ENCODE measurements around the gene CD300A. TPM values are rescaled to one million over a fixed set of nuclear protein-coding genes. Genes with fewer than 3 reads are reported as not detected.

CD300A gene
- 3.9 and 4.5 TPM in 2 replicates for total RNA-seq
- long read RNA-seq, partial matches to known transcripts: 0 of 9 reads
- long read RNA-seq, other reads (novel, unspliced or antisense): 4 of 9 reads

GRCh38 chr17:74466111-74466827 lies at the start of gene CD300A:
Gene CD300A (plus strand): TSS chr17:74466634. CDS start chr17:74466704, 70 bp downstream.
- H3K9me3 Mint-ChIP-seq (ENCODE audit: low read depth): no peaks in the 10 kb centered on the region
- TF ChIP-seq CTCF (IDR thresholded peaks at IDR 0.05; ENCODE audit: unreplicated experiment): no peak
- no peaks in the 10 kb centered on the region for H3K36me3 Mint-ChIP-seq (ENCODE audit: insufficient read depth)
- no peak for DNase-seq (ENCODE audit: low spot score, unreplicated experiment)
- H3K4me3 Mint-ChIP-seq (ENCODE audit: low read depth): peak within 1 kb of the TSS; percentile 37
- H3K27me3 Mint-ChIP-seq: no peaks in the 10 kb centered on the region
- peak within 1 kb of the TSS; percentile 94 for H3K27ac Mint-ChIP-seq
- H3K4me1 Mint-ChIP-seq (ENCODE audit: low read depth): peaks cover 33% of the 10 kb centered on the region

DNA sequence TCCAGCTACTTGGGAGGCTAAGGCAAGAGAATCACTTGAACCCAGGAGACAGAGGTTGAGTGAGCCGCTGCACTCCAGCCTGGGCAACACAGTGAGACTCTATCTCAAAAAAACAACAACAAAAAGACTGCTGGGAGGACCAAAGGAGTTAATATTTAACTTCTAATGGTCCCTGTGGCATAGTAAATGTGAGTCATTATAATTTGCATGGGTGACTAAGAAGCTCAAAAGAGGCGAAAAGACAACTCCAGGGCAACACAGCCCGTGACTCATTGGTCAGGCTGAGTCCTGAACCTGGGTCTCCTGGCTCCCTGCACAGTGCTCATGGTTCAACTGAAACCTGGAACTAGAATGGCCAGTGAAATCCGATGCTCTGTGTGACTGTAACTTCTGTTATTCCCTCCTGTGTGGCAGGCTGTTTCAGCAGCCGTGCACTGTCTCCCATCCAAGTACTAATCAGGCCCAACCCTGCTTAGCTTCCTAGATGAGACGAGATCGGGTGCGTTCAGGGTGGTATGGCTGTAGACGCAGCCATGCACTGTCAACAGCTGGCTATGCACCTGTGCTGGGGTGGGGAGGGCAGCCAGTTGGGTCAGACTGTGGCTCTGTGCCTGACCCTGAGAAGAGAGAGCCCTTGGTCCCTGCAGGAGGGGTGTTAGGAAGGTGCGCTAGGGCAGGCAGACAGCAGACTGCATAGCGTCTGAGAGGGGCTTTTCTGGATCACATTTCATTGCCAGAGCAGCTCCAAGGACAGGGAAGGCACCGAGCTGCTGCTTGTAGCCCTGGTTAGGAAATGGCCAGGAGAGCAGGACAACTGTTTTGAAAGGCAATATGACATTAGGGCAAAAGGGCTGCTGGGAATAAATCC lies 49.0 kb upstream of the CD300A start:
- Mint-ChIP-seq H3K36me3 (ENCODE audit: insufficient read depth) (no peaks in the 10 kb centered on the region), H3K27me3 (no peaks in the 10 kb centered on the region), H3K4me3 (ENCODE audit: low read depth) (no peak overlapping the region), H3K27ac (peak overlapping the region; percentile 54), H3K4me1 (ENCODE audit: low read depth) (peaks cover 21% of the 10 kb centered on the region), H3K9me3 (ENCODE audit: low read depth) (no peaks in the 10 kb centered on the region)
- no peak for TF ChIP-seq CTCF (IDR thresholded peaks at IDR 0.05; ENCODE audit: unreplicated experiment)
- no peak for DNase-seq (ENCODE audit: low spot score, unreplicated experiment)

DNA sequence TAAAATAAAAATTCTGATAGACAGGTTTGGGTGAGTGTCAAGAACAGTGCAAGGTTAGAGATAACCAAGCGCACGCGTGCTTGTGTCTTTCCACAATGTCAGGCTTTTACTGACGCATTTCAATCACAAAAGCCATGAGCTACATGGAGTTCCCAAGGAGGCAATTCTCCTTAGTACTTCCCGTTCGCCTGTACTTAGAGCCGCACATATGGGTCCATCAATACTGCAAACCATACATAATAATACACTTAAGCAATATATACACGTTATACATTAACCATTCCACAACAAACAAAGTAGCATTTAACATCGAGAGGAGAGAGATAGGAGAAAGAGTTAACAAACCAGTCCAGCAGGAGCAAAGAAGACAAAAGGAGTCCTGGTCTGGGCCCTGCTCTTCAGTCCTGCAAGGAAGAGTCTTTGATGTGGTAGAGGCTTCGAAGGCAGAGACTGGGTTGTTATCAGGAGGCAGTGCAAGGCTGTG lies 46.5 kb upstream of the CD300A start:
- Mint-ChIP-seq H3K27ac (peak overlapping the region; percentile 32), H3K27me3 (no peaks in the 10 kb centered on the region), H3K4me1 (ENCODE audit: low read depth) (peaks cover 20% of the 10 kb centered on the region), H3K36me3 (ENCODE audit: insufficient read depth) (no peaks in the 10 kb centered on the region), H3K9me3 (ENCODE audit: low read depth) (no peaks in the 10 kb centered on the region), H3K4me3 (ENCODE audit: low read depth) (no peak overlapping the region)
- no peak for DNase-seq (ENCODE audit: low spot score, unreplicated experiment)
- no peak for TF ChIP-seq CTCF (IDR thresholded peaks at IDR 0.05; ENCODE audit: unreplicated experiment)

GRCh38 chr17:74424117-74424516 lies 42.3 kb upstream of the CD300A start:
- no peak for TF ChIP-seq CTCF (IDR thresholded peaks at IDR 0.05; ENCODE audit: unreplicated experiment)
- Mint-ChIP-seq H3K4me1 (ENCODE audit: low read depth) (peaks cover 33% of the 10 kb centered on the region), H3K4me3 (ENCODE audit: low read depth) (no peak overlapping the region), H3K27ac (no peak overlapping the region), H3K9me3 (ENCODE audit: low read depth) (no peaks in the 10 kb centered on the region), H3K27me3 (no peaks in the 10 kb centered on the region), H3K36me3 (ENCODE audit: insufficient read depth) (no peaks in the 10 kb centered on the region)
- no peak for DNase-seq (ENCODE audit: low spot score, unreplicated experiment)

DNA sequence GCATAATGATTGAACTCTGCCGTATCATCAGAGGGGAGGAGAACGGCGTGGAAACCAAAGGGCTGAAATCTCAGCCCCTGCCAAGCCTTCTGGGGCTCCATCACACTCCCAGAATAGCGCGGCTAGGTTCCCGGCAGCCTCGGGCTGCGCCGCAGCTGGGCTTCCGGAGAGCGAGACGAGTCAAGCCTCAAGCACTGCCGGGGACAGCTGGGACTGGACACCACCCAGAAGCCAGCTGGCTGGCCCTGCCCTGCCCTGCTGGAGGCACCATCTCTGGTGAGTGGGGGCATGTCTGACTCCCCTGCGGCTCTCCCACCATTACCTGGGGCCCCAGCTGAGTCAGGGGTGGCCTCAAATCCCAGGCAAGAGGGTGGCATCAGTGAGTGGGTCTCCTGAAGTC lies 41.8 kb upstream of the CD300A start:
- no peaks in the 10 kb centered on the region for H3K9me3 Mint-ChIP-seq (ENCODE audit: low read depth)
- TF ChIP-seq CTCF (IDR thresholded peaks at IDR 0.05; ENCODE audit: unreplicated experiment): no peak
- H3K27ac Mint-ChIP-seq: no peak overlapping the region
- no peak for DNase-seq (ENCODE audit: low spot score, unreplicated experiment)
- H3K4me3 Mint-ChIP-seq (ENCODE audit: low read depth): no peak overlapping the region
- peaks cover 35% of the 10 kb centered on the region for H3K4me1 Mint-ChIP-seq (ENCODE audit: low read depth)
- no peaks in the 10 kb centered on the region for H3K36me3 Mint-ChIP-seq (ENCODE audit: insufficient read depth)
- no peaks in the 10 kb centered on the region for H3K27me3 Mint-ChIP-seq

All from progenitor cell of endocrine pancreas (in vitro differentiated cells).